Uterus (tissue), 2 donors: Measurements from ENCODE around the gene BCL2L1.

Source experiments
- CTCF ChIP-seq, 4 experiments: fragments of 200-600 bp in 2 of 4; fragments of 450-650 bp in 2 of 4; sonication (generic) in 2 of 4; IDR thresholded peaks; one replicate each; pipeline ENCODE4 v1.5.1; 2016 to 2019; ENCODE audit warnings: antibody characterized with exemption in 4 of 4, mild to moderate bottlenecking in 2 of 4, moderate library complexity in 1 of 4
- POLR2A ChIP-seq, 2 donors: fragments of 450-650 bp; IDR thresholded peaks; one replicate each; pipeline ENCODE4 v1.6.1; 2016; ENCODE audit warnings: antibody characterized with exemption in 2 of 2, mild to moderate bottlenecking in 1 of 2, moderate library complexity in 1 of 2

GRCh38 chr20:31679357-31680285 lies 43.0 kb downstream of the BCL2L1 start:
- TF ChIP-seq CTCF (IDR thresholded peaks at IDR 0.05) (no peak), POLR2A (IDR thresholded peaks at IDR 0.05) (no peak)
